ENCODE measurements around the gene HOXD9.

- TF ChIP-seq EGR1 (IDR thresholded peaks at IDR 0.05): no peak
- TF ChIP-seq TCF12 (IDR thresholded peaks at IDR 0.05; ENCODE audit: low read depth): no peak
- no peak for TF ChIP-seq TEAD4 (IDR thresholded peaks at IDR 0.05)
- no peak for TF ChIP-seq EP300 (IDR thresholded peaks at IDR 0.05; ENCODE audit: borderline replicate concordance)
- TF ChIP-seq CREB1 (IDR thresholded peaks at IDR 0.05; ENCODE audit: low read depth): no peak
- no peak for TF ChIP-seq TAF1 (IDR thresholded peaks at IDR 0.05; ENCODE audit: low read depth)
- TF ChIP-seq MAX (IDR thresholded peaks at IDR 0.05): no peak
- TF ChIP-seq YY1 (IDR thresholded peaks at IDR 0.05; ENCODE audit: low read depth): no peak
- no peak for TF ChIP-seq REST (IDR thresholded peaks at IDR 0.05; ENCODE audit: low read depth)
- no peak for TF ChIP-seq FOXM1 (IDR thresholded peaks at IDR 0.05; ENCODE audit: borderline replicate concordance, low read depth)
These were observed 29.1 kb downstream of the HOXD9 start, which contains the start of gene HOXD4 for GRCh38 chr2:176151442-176152287.

All from Ishikawa (cell line).